NT2/D1 (cell line): ENCODE measurements around the gene ANO1.

Experiments used
- SUZ12 ChIP-seq: IDR thresholded peaks from 2 replicates; pipeline ENCODE4 v1.6.1; 2011; ENCODE audit not compliant: insufficient read length, insufficient read depth; ENCODE audit errors: extremely low read depth
- YY1 ChIP-seq: IDR thresholded peaks from 2 replicates; pipeline ENCODE4 v1.6.1; 2011; ENCODE audit not compliant: insufficient read length, insufficient read depth
- ZNF274 ChIP-seq: IDR thresholded peaks from 2 replicates; pipeline ENCODE4 v1.6.1; 2011; ENCODE audit warnings: mild to moderate bottlenecking, low read depth, low read length

- TF ChIP-seq YY1 (no peak), ZNF274 (no peak), SUZ12 (no peak)
These were observed 27.8 kb downstream of the ANO1 start for GRCh38 chr11:70105755-70106571.
